CD4-positive, alpha-beta memory T cell (primary cell): ENCODE measurements around the gene MYO5B. TPM values are rescaled to one million over a fixed set of nuclear protein-coding genes. Genes with fewer than 3 reads are reported as not detected.
"Not testable (repeated sequence)": the region's sequence is repeated elsewhere in the genome, so short reads cannot be mapped to it uniquely, and the experiment has no call there.

Experiments used
- CTCF ChIA-PET: fragments of 350-600 bp; sonication (Branson Sonifier 250); formaldehyde crosslinking; loops from one replicate; lab custom pipeline; 2021; ENCODE audit warnings: inconsistent platforms; ENCODE audit not compliant: partially characterized antibody; lab: Charles Lee
- POLR2A ChIA-PET: fragments of 350-600 bp; sonication (Branson Sonifier 250); formaldehyde crosslinking; loops from one replicate; lab custom pipeline; 2021; ENCODE audit not compliant: partially characterized antibody; lab: Charles Lee
- DNase-seq, 5 donors: peaks; one replicate each; pipeline versions ENCODE4 v3.0.0 to v3.0.0-alpha.2; 2020 to 2022; ENCODE audit warnings: mixed read lengths in 1 of 5
- H3K27ac ChIP-seq: one replicate; pipeline ENCODE4 v1.7.0; 2013; ENCODE audit warnings: low read depth, low read length
- H3K27me3 ChIP-seq: 2 replicates; pipeline ENCODE4 v1.7.0; 2013; ENCODE audit warnings: mild to moderate bottlenecking, low read length, moderate library complexity; ENCODE audit not compliant: insufficient read depth
- H3K36me3 ChIP-seq: 2 replicates; pipeline ENCODE4 v1.7.0; 2013; ENCODE audit warnings: mild to moderate bottlenecking, low read length, moderate library complexity; ENCODE audit not compliant: insufficient read depth
- H3K4me1 ChIP-seq: 2 replicates; pipeline ENCODE4 v1.7.0; 2013; ENCODE audit warnings: mild to moderate bottlenecking, low read length, moderate library complexity; ENCODE audit not compliant: insufficient read depth
- H3K4me3 ChIP-seq, 2 donors: one replicate each; pipeline ENCODE4 v1.7.0; 2013; ENCODE audit warnings: low read length in 2 of 2, mild to moderate bottlenecking in 1 of 2
- H3K9me3 ChIP-seq, 2 donors: one replicate each; pipeline ENCODE4 v1.7.0; 2013; ENCODE audit warnings: low read length in 2 of 2, control low read depth in 1 of 2; ENCODE audit not compliant: control insufficient read depth in 1 of 2
- H3K27ac Mint-ChIP-seq, 7 donors: one replicate each; pipeline ENCODE4 v1.8.0; 2020 to 2021; ENCODE audit warnings: mixed read lengths in 7 of 7, mild to moderate bottlenecking in 6 of 7, inconsistent platforms in 3 of 7, moderate library complexity in 3 of 7
- H3K27me3 Mint-ChIP-seq, 2 donors: one replicate each; pipeline ENCODE4 v1.8.0; 2020 to 2021; ENCODE audit warnings: mixed read lengths in 2 of 2
- H3K36me3 Mint-ChIP-seq, 2 donors: one replicate each; pipeline ENCODE4 v1.8.0; 2020 to 2021; ENCODE audit warnings: mixed read lengths in 2 of 2, inconsistent platforms in 1 of 2, mild to moderate bottlenecking in 1 of 2
- H3K4me1 Mint-ChIP-seq, 4 donors: one replicate each; pipeline ENCODE4 v1.8.0; 2020 to 2021; ENCODE audit warnings: mixed read lengths in 4 of 4, mild to moderate bottlenecking in 1 of 4
- H3K4me3 Mint-ChIP-seq, 8 donors: one replicate each; pipeline ENCODE4 v1.8.0; 2020 to 2021; ENCODE audit warnings: mixed read lengths in 8 of 8, mild to moderate bottlenecking in 7 of 8, moderate library complexity in 6 of 8, inconsistent platforms in 3 of 8
- H3K9me3 Mint-ChIP-seq, 8 donors: one replicate each; pipeline ENCODE4 v1.8.0; 2020 to 2021; ENCODE audit warnings: mixed read lengths in 8 of 8, mild to moderate bottlenecking in 5 of 8, inconsistent platforms in 3 of 8, moderate library complexity in 1 of 8
- intact Hi-C: fragments of 100-400 bp; cut with micrococcal nuclease; formaldehyde crosslinking; loops from one replicate; pipeline ENCODE4 v1.15.1; 2023
- polyA plus RNA-seq, 2 donors: library from polyadenylated mRNA; unstranded; fragments of 300-500 nt; fragmentation: Illumina TruSeq; gene quantifications; one replicate each; pipeline ENCODE4 v1.2.3, GENCODE V29; 2021
- total RNA-seq, 2 experiments: library from RNA; stranded (reverse); gene quantifications; one replicate each; pipeline ENCODE4 v1.2.3, GENCODE V29; 2021

The MYO5B gene
- total and polyA plus RNA-seq, 4 experiments from 2014 or later, result 0.02 TPM; not detected in 3

- H3K4me3 Mint-ChIP-seq, result no peak overlapping the region
- no peak overlapping the region for H3K4me3 ChIP-seq
- ChIA-PET POLR2A (no interaction called here), CTCF (no interaction called here)
- no peaks in the 10 kb centered on the region for H3K9me3 ChIP-seq
- no peaks in the 10 kb centered on the region for H3K36me3 ChIP-seq
- no peak overlapping the region for H3K27ac Mint-ChIP-seq
- no peaks in the 10 kb centered on the region for H3K36me3 Mint-ChIP-seq
- intact Hi-C loops, result no loop called here
- DNase-seq, result no peak
- H3K4me1 Mint-ChIP-seq, result no peaks in the 10 kb centered on the region
- H3K9me3 Mint-ChIP-seq, result peaks cover 0 to 1% (median 0%) of the 10 kb centered on the region in 8 donors
- no peaks in the 10 kb centered on the region for H3K4me1 ChIP-seq
- H3K27me3 ChIP-seq, result no peaks in the 10 kb centered on the region
- H3K27me3 Mint-ChIP-seq, result peaks cover 13 to 14% of the 10 kb centered on the region in 2 donors
- H3K27ac ChIP-seq, result no peak overlapping the region
Measured at GRCh38 chr18:50096766-50097435, 98.0 kb downstream of the MYO5B start.

DNA sequence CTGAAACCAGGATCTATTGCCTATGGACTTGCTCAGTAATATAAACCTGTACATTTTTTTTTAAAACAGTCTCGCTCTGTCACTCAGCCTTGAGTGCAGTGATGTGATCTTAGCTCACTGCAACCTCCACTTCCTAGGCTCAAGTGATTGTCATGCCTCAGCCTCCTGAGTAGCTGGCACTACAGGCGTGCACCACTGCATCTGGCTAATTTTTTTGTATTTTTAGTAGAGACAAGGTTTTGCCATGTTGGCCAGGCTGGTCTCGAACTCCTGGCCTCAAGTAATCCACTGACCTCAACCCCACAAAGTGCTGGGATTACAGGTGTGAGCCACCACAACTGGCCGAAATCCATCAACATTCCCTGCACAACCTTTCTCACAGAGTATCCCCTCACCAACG is 100.2 kb downstream of the MYO5B start:
- H3K36me3 ChIP-seq, DNase-seq, H3K9me3 ChIP-seq, H3K27ac ChIP-seq, H3K36me3 Mint-ChIP-seq, H3K4me3 Mint-ChIP-seq, H3K4me1 Mint-ChIP-seq, POLR2A ChIA-PET, intact Hi-C loops, H3K27me3 ChIP-seq, H3K9me3 Mint-ChIP-seq, H3K4me3 ChIP-seq, H3K4me1 ChIP-seq, H3K27ac Mint-ChIP-seq, CTCF ChIA-PET: not testable (repeated sequence)
- peaks cover 12% of the 10 kb centered on the region in 2 donors for H3K27me3 Mint-ChIP-seq

- H3K9me3 Mint-ChIP-seq, result no peaks in the 10 kb centered on the region
Measured at GRCh38 chr18:50094221-50094773, 100.7 kb downstream of the MYO5B start.

GRCh38 chr18:50093366-50094064 is 101.4 kb downstream of the MYO5B start:
- no peaks in the 10 kb centered on the region for H3K9me3 Mint-ChIP-seq
- H3K27ac Mint-ChIP-seq, result no peak overlapping the region

More at GRCh38 chr18:50094221-50094773, 100.7 kb downstream of the MYO5B start:
- ChIA-PET CTCF (no interaction called here), POLR2A (no interaction called here)
- Mint-ChIP-seq H3K27ac (no peak overlapping the region), H3K4me3 (no peak overlapping the region), H3K27me3 (peaks cover 10 to 12% of the 10 kb centered on the region in 2 donors), H3K36me3 (no peaks in the 10 kb centered on the region), H3K4me1 (no peaks in the 10 kb centered on the region)
- Histone ChIP-seq H3K27ac (no peak overlapping the region), H3K9me3 (no peaks in the 10 kb centered on the region), H3K27me3 (no peaks in the 10 kb centered on the region), H3K4me3 (no peak overlapping the region), H3K4me1 (no peaks in the 10 kb centered on the region), H3K36me3 (no peaks in the 10 kb centered on the region)
- DNase-seq, result no peak
- intact Hi-C loops, result no loop called here

DNA sequence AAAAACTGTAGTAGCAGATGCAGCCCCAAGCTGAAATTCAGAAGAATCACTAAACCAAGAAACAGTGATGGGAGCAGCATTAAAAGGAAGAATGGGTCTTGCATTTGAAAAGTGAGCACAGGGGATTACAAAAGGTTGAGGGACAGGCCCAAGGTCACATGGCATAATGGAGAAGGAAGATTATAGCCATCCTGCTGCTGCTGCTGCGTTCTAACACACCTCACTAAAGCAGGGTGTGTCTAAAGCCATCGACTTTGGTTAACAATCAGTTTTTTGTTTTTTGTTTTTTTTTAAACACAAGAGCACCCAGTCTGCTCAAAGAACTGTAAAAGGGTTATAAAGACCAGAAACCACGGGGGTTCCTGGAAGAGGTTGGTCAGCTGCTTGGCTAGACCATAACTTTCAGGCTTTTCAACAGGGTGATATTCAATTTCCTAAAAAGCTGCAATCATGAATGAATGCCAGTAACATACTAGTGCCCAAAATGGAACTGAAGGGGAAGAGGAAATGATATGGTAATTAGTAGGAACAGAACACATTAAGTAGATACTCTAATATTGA is 102.6 kb downstream of the MYO5B start:
- Mint-ChIP-seq H3K27me3 (peaks cover 13 to 17% of the 10 kb centered on the region in 2 donors), H3K27ac (no peak overlapping the region), H3K4me1 (no peaks in the 10 kb centered on the region), H3K9me3 (peaks cover 0 to 4% (median 0%) of the 10 kb centered on the region in 8 donors), H3K36me3 (no peaks in the 10 kb centered on the region), H3K4me3 (no peak overlapping the region)
- intact Hi-C loops, result no loop called here
- ChIA-PET CTCF (no interaction called here), POLR2A (no interaction called here)
- Histone ChIP-seq H3K27ac (no peak overlapping the region), H3K4me1 (no peaks in the 10 kb centered on the region), H3K9me3 (no peaks in the 10 kb centered on the region), H3K36me3 (no peaks in the 10 kb centered on the region), H3K27me3 (no peaks in the 10 kb centered on the region), H3K4me3 (no peak overlapping the region)
- no peak for DNase-seq

More at GRCh38 chr18:50093366-50094064, 101.4 kb downstream of the MYO5B start:
- no peak overlapping the region for H3K27ac ChIP-seq
- no peak for DNase-seq
- H3K36me3 Mint-ChIP-seq, result no peaks in the 10 kb centered on the region
- no peaks in the 10 kb centered on the region for H3K36me3 ChIP-seq
- H3K27me3 Mint-ChIP-seq, result peaks cover 10 to 12% of the 10 kb centered on the region in 2 donors
- no peak overlapping the region for H3K4me3 Mint-ChIP-seq
- POLR2A ChIA-PET, result no interaction called here
- no peak overlapping the region for H3K4me3 ChIP-seq
- CTCF ChIA-PET, result no interaction called here
- H3K4me1 Mint-ChIP-seq, result no peaks in the 10 kb centered on the region
- no peaks in the 10 kb centered on the region for H3K9me3 ChIP-seq
- H3K4me1 ChIP-seq, result no peaks in the 10 kb centered on the region
- H3K27me3 ChIP-seq, result no peaks in the 10 kb centered on the region
- intact Hi-C loops, result no loop called here

DNA sequence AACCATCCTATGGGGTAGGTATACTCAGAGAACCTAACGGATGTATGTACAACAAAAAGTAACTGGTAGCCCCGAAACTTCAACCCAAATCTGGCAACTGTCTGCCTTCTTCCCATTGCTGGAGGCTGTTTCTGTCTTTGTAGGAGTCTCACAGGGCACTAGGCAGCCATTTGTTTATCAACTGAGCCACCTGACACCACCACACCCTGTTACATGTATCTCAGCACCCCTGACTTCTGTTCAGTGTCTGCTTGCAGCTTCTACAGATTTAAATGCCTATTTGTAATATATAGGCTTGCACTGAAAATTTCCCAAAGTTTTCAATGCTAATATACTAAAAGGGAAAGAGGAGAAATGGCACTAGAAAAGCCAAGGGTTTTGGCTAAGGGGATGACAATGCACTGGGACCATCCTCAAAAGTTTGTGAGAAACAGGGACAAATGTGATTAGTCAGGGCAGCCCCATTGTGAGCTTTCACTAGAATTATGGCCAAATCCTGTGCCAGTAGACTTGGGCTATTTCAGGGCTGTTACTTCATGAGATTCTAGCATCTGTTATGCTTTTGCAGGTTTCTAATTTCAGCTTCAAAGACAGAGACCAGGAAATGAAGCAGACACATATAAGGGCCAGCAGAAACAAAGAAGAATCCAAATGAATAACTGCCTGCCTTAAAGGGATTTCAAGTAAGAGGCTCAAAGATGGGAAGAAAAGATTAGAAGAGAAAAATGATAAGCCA is 103.3 kb downstream of the MYO5B start:
- H3K4me3 Mint-ChIP-seq, result no peak overlapping the region
- peaks cover 0 to 4% (median 0%) of the 10 kb centered on the region in 8 donors for H3K9me3 Mint-ChIP-seq
- Histone ChIP-seq H3K27me3 (no peaks in the 10 kb centered on the region), H3K27ac (no peak overlapping the region), H3K4me3 (no peak overlapping the region), H3K36me3 (no peaks in the 10 kb centered on the region), H3K9me3 (no peaks in the 10 kb centered on the region), H3K4me1 (no peaks in the 10 kb centered on the region)
- H3K27me3 Mint-ChIP-seq, result peaks cover 10 to 15% of the 10 kb centered on the region in 2 donors
- no peak overlapping the region for H3K27ac Mint-ChIP-seq
- H3K36me3 Mint-ChIP-seq, result no peaks in the 10 kb centered on the region
- ChIA-PET CTCF (no interaction called here), POLR2A (no interaction called here)
- no peaks in the 10 kb centered on the region for H3K4me1 Mint-ChIP-seq
- no peak for DNase-seq
- intact Hi-C loops, result no loop called here
